HG03520 (cell line): ENCODE data around the gene ISM2.
A peak's percentile ranks its signal among the peaks of the same experiment; 100 is the strongest.
"Not testable (repeated sequence)": the region's sequence is repeated elsewhere in the genome, so short reads cannot be mapped to it uniquely, and the experiment has no call there.

ENCODE experiments used
- ATAC-seq: cut with Tn5 transposase; IDR thresholded peaks from one replicate; pipeline ENCODE4 v1.9.1; 2021; ENCODE audit warnings: mild to moderate bottlenecking, moderate library complexity; ENCODE audit not compliant: unreplicated experiment

Gene ISM2

DNA sequence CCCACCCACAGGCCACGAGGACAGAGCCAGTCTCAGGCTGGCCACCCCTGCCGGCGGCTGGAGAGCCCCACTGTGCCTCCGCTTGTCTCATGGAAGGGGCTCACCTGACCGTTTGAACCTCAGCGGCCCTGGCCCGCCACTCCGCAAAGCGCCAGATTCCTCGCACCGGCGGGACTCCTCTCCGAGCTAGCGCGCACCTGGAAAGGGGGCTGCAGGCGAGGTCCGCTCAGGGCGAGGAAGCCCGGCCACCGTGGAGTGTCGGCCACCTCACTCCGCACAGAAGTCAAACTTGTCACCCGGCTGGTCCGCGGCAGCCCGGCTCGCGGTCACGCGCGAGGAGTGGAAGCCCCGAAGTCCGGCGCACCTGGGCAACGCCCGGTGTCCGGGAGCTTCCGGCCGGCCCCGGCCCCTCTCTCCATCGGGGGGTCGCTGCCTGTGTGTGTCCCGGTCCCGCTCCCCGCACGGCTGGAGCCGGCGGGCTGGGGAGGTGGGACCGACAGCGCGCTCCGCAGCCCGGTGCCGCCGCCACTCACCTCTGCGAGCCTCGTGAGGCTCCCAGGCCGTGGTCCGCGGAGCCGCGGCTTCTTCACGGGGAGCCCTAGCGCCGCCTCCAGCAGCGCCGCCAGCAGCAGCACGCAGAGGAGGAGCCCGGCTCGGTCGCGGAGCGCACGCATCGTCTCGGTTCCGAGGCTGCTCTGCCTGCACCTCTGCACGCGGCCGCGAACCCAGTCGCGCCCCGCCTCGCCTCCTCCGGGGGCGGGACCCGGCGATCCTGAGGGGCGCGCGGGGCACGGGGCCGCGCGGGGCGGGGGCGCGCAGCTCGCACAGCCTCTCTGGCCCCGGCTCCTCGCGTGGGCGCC lies at the start of gene ISM2:
Gene ISM2, minus strand, starts transcription at position 697 of the 860 bp plus-strand sequence. Its CDS starts 23 bp downstream, at position 674.
- ATAC-seq: peak; percentile 60

GRCh38 chr14:77547512-77548180 lies 49.0 kb upstream of the ISM2 start:
- no peak for ATAC-seq

- ATAC-seq: not testable (repeated sequence)
Measured at GRCh38 chr14:77545171-77545570, 46.6 kb upstream of the ISM2 start.

GRCh38 chr14:77544571-77544970 lies 46.0 kb upstream of the ISM2 start:
- ATAC-seq: no peak

DNA sequence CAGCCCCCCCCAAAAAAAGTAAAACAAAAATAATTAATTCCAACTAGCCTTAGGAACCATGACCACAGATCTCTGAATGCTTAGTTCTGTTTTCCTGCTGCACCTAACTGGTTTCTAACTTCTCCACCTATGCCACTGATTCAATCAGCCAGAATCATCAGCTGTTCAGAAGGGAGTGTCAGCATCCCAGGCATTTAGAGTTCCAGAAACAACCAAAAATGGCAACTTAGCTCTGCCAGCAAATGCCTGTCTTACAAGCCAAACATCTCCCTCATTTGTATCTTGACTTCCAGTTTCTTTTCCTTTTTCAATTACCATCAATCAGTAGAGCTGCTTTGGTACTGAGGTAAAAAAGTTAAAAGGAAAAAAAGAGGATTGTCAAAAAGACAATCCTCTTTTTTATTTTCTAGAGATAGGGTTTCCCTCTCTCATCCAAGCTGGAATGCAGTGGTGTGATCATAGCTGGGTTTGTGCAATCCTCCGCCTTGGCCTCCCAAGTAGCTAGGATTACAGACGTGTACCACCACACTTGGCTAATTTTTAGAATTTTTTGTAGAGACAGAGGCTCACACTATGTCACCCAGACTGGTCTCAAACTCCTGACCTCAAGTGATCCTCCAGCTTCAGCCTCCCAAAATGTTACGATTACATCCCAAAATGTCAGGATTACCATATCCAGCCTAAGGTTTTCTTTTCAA lies 45.2 kb upstream of the ISM2 start:
- ATAC-seq: no peak

DNA sequence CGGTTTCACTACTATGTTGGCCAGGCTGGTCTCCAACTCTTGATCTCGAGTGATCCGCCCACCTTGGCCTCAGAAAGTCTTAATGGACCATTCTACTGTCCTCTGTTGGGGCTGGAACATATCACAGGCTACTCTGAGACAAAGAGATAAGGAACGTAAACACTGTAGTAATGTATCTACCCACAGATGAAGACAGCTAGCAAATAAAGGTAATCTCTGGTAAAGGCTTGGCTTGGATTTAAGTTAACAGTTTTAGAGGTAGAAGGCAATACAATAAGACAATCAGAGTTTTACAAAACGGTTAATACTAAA lies 44.6 kb upstream of the ISM2 start:
- no peak for ATAC-seq

- no peak for ATAC-seq
Measured at GRCh38 chr14:77542421-77543239, 44.0 kb upstream of the ISM2 start.

DNA sequence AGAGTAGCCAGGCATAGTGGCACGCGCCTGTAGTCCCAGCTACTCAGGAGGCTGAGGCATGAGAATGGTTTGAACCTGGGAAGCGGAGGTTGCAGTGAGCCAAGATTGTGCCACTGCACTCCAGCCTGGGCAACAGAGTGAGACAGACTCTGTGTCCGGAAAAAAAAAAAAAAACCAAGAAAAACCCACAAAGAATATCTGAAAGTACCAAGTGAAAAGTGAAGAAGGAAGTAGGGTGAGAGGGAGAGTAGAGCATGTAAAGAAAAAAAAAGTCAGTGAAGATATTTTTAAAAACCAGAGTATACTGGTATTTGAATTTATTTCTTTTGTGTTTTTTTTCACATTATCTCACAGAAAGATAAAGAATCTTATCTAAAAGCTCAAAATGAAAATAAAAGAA lies 43.3 kb upstream of the ISM2 start:
- peak; percentile 44 for ATAC-seq

DNA sequence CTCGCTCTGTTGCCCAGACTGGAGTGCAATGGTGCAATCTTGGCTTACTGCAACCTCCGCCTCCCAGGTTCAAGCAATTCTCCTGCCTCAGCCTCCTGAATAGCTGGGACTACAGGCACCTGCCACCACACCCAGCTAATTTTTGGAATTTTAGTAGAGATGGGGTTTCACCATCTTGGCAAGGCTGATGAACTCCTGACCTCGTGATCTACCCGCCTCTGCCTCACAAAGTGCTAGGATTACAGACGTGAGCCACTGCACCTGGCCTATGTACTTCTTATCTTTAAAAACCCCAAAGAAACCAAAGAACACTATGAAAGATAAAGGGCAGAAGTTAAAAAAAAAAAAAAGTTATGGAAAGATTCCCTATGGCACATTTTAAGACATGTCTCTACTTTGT lies 38.3 kb upstream of the ISM2 start:
- ATAC-seq: not testable (repeated sequence)

GRCh38 chr14:77531071-77531470 lies 32.5 kb upstream of the ISM2 start:
- no peak for ATAC-seq

DNA sequence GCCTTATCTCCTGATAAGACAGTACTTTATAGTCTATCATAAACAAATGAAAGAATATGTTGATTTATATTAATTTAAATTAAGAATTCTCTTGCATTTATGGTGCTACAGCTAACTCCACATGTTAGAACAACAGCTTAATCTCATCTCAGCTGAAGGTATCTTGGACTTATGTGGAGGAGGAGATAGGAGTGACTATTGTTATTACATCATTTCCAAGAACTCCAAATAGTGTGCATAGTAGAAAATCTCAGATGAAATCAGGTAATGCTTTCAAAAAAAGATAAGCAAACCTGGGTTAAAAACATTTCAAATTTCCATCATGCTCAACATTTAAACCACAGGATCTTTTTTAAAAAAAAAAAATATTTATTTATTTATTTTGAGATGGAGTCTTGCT lies 31.3 kb upstream of the ISM2 start:
- ATAC-seq: no peak

- no peak for ATAC-seq
Measured at GRCh38 chr14:77529213-77529612, 30.6 kb upstream of the ISM2 start.

GRCh38 chr14:77528701-77529100 lies 30.1 kb upstream of the ISM2 start:
- ATAC-seq: not testable (repeated sequence)

GRCh38 chr14:77526266-77526665 lies 27.6 kb upstream of the ISM2 start:
- no peak for ATAC-seq

GRCh38 chr14:77524536-77524935 lies 25.9 kb upstream of the ISM2 start:
- ATAC-seq: no peak

GRCh38 chr14:77523109-77523508 lies 24.5 kb upstream of the ISM2 start:
- ATAC-seq: no peak

GRCh38 chr14:77520555-77520954 lies 21.9 kb upstream of the ISM2 start:
- no peak for ATAC-seq

GRCh38 chr14:77516126-77516525 lies 17.5 kb upstream of the ISM2 start:
- no peak for ATAC-seq

DNA sequence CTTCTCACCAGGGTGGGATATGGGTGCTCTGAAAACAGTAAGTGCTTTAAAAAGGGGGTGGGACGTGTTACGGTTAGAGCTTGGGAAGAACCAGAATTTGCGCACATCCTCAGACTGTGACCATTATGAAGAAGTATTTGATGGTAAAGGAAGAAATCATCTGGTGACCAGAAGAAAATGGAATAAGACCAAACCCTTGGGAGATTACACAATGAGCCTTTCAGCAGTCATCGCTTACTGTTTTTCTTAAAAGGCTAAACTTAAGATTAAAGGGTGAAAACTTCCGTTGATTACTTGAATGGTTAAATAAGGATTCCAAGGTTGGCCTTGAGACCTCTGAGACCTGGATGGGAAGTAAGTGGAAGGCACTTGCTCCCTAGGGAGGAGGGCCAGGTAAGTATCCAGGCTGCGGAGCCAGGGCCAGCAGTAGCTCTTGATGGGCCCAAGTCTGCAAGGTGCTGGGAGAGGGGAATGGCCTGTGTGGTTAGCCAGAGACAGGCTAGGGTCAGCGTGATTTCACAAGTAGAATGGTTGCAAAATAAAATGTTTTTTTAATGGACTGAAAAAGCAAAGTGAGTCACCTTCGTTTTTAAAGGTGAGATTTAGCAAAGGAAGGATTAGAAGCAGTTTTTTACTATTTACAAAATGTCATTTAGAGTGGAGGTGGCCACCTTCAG lies 13.0 kb upstream of the ISM2 start:
- no peak for ATAC-seq

DNA sequence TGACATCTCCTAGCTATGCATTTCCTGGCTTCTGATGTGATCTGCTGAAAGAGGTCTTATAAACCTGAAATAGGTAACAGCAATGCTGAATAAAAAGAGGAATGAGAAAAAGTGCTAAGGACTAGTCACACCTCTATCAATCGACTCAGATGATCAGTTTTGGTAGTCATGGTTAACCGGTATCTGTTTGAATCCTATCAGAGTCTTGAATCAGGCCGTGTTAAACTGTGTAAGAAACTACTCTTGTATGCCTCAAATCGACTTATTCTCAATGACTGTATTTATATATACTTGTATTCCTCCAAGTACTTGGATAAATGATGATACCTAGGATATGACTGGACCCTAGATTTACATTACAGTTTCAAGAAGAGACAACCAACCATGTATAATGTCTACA lies 10.8 kb upstream of the ISM2 start:
- ATAC-seq: no peak
